Measurements from ENCODE around the gene ZNF253.

DNA sequence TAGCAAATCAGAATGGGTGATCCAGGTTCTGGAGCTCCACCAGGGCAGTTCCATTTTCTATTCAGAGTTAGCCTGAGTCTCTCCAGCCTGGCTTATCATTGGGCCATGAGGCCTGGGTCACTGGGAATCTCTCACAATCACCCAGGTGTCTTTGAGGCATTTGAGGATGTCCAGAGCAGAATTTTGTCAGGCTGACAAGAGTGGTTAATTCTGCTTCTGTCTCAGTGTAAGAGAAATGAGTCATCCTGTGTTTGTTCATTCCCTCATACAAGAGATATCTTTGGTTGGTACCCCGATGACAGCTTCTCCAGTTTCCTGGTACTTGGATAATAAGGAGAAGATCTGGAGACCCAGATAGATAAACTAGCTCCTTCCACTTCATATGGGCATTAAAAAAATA, 45.5 kb downstream of the ZNF253 start:
- TF ChIP-seq, protein P1, sequence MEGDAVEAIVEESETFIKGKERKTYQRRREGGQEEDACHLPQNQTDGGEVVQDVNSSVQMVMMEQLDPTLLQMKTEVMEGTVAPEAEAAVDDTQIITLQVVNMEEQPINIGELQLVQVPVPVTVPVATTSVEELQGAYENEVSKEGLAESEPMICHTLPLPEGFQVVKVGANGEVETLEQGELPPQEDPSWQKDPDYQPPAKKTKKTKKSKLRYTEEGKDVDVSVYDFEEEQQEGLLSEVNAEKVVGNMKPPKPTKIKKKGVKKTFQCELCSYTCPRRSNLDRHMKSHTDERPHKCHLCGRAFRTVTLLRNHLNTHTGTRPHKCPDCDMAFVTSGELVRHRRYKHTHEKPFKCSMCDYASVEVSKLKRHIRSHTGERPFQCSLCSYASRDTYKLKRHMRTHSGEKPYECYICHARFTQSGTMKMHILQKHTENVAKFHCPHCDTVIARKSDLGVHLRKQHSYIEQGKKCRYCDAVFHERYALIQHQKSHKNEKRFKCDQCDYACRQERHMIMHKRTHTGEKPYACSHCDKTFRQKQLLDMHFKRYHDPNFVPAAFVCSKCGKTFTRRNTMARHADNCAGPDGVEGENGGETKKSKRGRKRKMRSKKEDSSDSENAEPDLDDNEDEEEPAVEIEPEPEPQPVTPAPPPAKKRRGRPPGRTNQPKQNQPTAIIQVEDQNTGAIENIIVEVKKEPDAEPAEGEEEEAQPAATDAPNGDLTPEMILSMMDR (IDR thresholded peaks at IDR 0.05; ENCODE audit: low read depth, low read length, missing input control), result no peak
- TF ChIP-seq RAD21 (IDR thresholded peaks at IDR 0.05), result no peak
- no peak for TF ChIP-seq TAF1 (conservative IDR thresholded peaks at IDR 0.05)
- no peak for TF ChIP-seq SP1 (IDR thresholded peaks at IDR 0.05)
- TF ChIP-seq JUND (IDR thresholded peaks at IDR 0.05), result no peak
- TF ChIP-seq YY1 (IDR thresholded peaks at IDR 0.05), result no peak
- TF ChIP-seq, protein P2, sequence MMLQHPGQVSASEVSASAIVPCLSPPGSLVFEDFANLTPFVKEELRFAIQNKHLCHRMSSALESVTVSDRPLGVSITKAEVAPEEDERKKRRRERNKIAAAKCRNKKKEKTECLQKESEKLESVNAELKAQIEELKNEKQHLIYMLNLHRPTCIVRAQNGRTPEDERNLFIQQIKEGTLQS (IDR thresholded peaks at IDR 0.05), result no peak
- no peak for TF ChIP-seq GABPA (IDR thresholded peaks at IDR 0.05 in 1 of 2, conservative IDR thresholded peaks at IDR 0.05 in 1 of 2)
- TF ChIP-seq RXRA (IDR thresholded peaks at IDR 0.05), result no peak
- TF ChIP-seq, protein P3, sequence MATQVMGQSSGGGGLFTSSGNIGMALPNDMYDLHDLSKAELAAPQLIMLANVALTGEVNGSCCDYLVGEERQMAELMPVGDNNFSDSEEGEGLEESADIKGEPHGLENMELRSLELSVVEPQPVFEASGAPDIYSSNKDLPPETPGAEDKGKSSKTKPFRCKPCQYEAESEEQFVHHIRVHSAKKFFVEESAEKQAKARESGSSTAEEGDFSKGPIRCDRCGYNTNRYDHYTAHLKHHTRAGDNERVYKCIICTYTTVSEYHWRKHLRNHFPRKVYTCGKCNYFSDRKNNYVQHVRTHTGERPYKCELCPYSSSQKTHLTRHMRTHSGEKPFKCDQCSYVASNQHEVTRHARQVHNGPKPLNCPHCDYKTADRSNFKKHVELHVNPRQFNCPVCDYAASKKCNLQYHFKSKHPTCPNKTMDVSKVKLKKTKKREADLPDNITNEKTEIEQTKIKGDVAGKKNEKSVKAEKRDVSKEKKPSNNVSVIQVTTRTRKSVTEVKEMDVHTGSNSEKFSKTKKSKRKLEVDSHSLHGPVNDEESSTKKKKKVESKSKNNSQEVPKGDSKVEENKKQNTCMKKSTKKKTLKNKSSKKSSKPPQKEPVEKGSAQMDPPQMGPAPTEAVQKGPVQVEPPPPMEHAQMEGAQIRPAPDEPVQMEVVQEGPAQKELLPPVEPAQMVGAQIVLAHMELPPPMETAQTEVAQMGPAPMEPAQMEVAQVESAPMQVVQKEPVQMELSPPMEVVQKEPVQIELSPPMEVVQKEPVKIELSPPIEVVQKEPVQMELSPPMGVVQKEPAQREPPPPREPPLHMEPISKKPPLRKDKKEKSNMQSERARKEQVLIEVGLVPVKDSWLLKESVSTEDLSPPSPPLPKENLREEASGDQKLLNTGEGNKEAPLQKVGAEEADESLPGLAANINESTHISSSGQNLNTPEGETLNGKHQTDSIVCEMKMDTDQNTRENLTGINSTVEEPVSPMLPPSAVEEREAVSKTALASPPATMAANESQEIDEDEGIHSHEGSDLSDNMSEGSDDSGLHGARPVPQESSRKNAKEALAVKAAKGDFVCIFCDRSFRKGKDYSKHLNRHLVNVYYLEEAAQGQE (IDR thresholded peaks at IDR 0.05), result no peak
- no peak for TF ChIP-seq EGR1 (IDR thresholded peaks at IDR 0.05; ENCODE audit: low read depth in 2 of 2)
- TF ChIP-seq FOXA1 (IDR thresholded peaks at IDR 0.05), result no peak

Data from liver (tissue), 3 donors.